Ishikawa (cell line): ENCODE measurements around the gene TRAF7.

Experiments
- CEBPB ChIP-seq: IDR thresholded peaks from 2 replicates; pipeline ENCODE4 v1.6.1; 2012
- CREB1 ChIP-seq: IDR thresholded peaks from 2 replicates; pipeline ENCODE4 v1.6.1; 2012; ENCODE audit warnings: low read depth
- EGR1 ChIP-seq: IDR thresholded peaks from 2 replicates; pipeline ENCODE4 v1.6.1; 2012
- EP300 ChIP-seq: IDR thresholded peaks from 2 replicates; pipeline ENCODE4 v1.6.1; 2012; ENCODE audit warnings: borderline replicate concordance
- FOXM1 ChIP-seq: IDR thresholded peaks from 2 replicates; pipeline ENCODE4 v1.6.1; 2012; ENCODE audit warnings: low read depth, borderline replicate concordance
- NFIC ChIP-seq: IDR thresholded peaks from 2 replicates; pipeline ENCODE4 v1.6.1; 2012
- RAD21 ChIP-seq: IDR thresholded peaks from 2 replicates; pipeline ENCODE4 v1.6.1; 2012; ENCODE audit warnings: low read depth
- TAF1 ChIP-seq: IDR thresholded peaks from 2 replicates; pipeline ENCODE4 v1.6.1; 2012; ENCODE audit warnings: low read depth, mild to moderate bottlenecking
- TCF12 ChIP-seq: IDR thresholded peaks from 2 replicates; pipeline ENCODE4 v1.6.1; 2012; ENCODE audit warnings: low read depth
- TEAD4 ChIP-seq: IDR thresholded peaks from 2 replicates; pipeline ENCODE4 v1.6.1; 2012
- YY1 ChIP-seq: IDR thresholded peaks from 2 replicates; pipeline ENCODE4 v1.6.1; 2012; ENCODE audit warnings: low read depth
- ZBTB7A ChIP-seq: IDR thresholded peaks from 2 replicates; pipeline ENCODE4 v1.6.1; 2012; ENCODE audit warnings: low read depth
- TF ChIP-seq, protein P1 (sequence below): IDR thresholded peaks from 2 replicates; pipeline ENCODE4 v1.6.1; 2012
- TF ChIP-seq, protein P2 (sequence below): IDR thresholded peaks from 2 replicates; pipeline ENCODE4 v1.6.1; 2012; ENCODE audit warnings: low read depth, mild to moderate bottlenecking
- TF ChIP-seq, protein P3 (sequence below): IDR thresholded peaks from 2 replicates; pipeline ENCODE4 v1.6.1; 2012

The TRAF7 gene

DNA sequence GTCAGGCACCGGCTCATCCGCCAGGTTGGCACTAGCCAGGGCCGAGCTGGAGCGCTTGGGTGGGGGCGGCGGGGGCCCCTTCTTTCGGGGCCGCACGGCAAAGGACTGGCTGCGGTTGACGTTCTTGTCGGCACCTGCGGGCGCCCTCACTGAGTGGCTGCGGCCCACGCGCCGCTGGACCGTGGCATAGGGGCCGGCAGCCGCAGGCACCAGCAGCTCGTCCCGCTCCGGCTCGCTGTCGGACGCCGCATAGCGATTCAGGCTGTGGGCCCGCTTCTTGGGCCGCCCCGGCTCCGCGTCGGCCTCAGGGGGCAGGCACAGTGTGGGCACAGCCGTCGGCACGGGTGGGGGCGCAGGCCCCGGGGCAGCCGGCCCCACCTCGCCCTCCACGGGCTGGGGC, 24.9 kb downstream of the TRAF7 start:
- no peak for TF ChIP-seq TAF1
- no peak for TF ChIP-seq YY1
- TF ChIP-seq, protein P1, sequence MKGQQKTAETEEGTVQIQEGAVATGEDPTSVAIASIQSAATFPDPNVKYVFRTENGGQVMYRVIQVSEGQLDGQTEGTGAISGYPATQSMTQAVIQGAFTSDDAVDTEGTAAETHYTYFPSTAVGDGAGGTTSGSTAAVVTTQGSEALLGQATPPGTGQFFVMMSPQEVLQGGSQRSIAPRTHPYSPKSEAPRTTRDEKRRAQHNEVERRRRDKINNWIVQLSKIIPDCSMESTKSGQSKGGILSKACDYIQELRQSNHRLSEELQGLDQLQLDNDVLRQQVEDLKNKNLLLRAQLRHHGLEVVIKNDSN: no peak
- TF ChIP-seq TEAD4: no peak
- no peak for TF ChIP-seq EP300
- no peak for TF ChIP-seq CREB1
- TF ChIP-seq, protein P2, sequence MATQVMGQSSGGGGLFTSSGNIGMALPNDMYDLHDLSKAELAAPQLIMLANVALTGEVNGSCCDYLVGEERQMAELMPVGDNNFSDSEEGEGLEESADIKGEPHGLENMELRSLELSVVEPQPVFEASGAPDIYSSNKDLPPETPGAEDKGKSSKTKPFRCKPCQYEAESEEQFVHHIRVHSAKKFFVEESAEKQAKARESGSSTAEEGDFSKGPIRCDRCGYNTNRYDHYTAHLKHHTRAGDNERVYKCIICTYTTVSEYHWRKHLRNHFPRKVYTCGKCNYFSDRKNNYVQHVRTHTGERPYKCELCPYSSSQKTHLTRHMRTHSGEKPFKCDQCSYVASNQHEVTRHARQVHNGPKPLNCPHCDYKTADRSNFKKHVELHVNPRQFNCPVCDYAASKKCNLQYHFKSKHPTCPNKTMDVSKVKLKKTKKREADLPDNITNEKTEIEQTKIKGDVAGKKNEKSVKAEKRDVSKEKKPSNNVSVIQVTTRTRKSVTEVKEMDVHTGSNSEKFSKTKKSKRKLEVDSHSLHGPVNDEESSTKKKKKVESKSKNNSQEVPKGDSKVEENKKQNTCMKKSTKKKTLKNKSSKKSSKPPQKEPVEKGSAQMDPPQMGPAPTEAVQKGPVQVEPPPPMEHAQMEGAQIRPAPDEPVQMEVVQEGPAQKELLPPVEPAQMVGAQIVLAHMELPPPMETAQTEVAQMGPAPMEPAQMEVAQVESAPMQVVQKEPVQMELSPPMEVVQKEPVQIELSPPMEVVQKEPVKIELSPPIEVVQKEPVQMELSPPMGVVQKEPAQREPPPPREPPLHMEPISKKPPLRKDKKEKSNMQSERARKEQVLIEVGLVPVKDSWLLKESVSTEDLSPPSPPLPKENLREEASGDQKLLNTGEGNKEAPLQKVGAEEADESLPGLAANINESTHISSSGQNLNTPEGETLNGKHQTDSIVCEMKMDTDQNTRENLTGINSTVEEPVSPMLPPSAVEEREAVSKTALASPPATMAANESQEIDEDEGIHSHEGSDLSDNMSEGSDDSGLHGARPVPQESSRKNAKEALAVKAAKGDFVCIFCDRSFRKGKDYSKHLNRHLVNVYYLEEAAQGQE: no peak
- TF ChIP-seq EGR1: no peak
- no peak for TF ChIP-seq TCF12
- TF ChIP-seq, protein P3, sequence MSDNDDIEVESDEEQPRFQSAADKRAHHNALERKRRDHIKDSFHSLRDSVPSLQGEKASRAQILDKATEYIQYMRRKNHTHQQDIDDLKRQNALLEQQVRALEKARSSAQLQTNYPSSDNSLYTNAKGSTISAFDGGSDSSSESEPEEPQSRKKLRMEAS: no peak
- TF ChIP-seq FOXM1: no peak
- TF ChIP-seq ZBTB7A: no peak
- TF ChIP-seq NFIC: no peak

DNA sequence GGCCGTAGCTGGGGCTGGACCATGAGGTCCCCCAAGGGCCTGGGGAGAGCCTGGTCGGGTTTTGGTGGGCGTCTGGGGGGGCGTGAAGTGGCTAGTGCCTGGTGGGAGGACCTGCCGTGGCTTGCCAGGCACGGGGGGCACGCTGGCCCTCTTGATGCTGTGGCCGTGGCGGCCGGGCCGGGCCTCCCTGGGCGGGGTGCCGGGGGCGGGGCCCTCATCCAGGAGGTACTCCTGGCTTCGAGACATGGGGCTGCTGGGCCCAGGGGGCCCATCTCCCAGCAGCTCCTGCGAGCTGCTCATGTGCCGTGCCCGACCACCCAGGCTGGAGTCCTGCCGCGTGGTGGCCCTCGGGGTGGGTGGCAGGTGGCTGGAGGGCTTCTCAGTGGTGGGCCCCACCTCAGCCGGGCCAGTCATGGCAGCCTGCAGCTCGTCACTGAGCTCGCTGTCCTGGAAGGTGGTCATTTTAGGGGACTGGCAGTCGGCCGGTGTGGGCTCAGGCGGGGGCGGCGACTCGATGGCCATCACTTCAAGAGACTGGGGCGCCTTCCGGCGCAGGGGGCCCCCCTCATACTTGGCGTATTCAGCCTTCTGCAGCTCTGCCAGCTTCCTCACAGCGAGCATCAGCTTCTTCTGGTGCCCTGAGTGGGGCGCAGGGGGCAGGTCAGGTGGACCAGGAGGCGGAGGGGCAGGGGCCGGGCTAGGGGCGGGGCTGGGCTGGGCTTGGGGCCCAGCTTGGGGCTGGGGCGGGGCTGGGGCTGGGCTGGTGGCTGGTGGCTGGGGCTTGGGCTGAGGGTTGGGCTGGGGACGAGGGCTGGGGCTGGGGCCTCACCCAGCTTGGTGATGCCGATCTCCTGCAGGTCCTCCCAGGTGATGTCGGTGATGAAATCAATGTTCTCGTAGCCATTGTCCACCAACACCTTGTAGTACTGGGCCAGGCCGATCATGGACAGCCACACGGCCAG, 25.7 kb downstream of the TRAF7 start:
- TF ChIP-seq, protein P1: 0 out of 2 replicates have a peak, but pooled peaks have one; percentile 3
- TF ChIP-seq, protein P3: no peak

DNA sequence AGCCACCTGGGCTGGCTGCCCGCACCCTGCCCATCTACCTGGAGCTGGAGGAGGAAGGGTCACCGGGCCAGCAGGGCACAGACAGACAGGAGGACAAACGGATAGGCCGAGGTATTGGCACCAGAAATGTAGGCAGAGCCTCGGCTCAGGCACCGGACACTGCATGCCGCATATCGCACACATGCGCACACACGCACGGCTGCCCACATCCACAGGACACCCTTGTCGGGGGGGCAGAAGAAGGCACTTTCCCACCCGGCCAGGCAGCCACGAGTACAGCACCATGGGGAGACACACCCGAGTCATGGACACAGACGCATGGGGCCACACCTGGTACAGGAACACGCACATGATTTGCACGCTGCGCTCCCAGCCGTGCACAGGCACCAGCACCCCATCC, 26.4 kb downstream of the TRAF7 start:
- TF ChIP-seq ZBTB7A (no peak), CEBPB (no peak), YY1 (no peak), RAD21 (no peak), EGR1 (no peak), CREB1 (no peak), NFIC (no peak), EP300 (no peak), TEAD4 (no peak), TCF12 (no peak), TAF1 (no peak), FOXM1 (no peak)
- TF ChIP-seq, protein P3: no peak
- TF ChIP-seq, protein P1: no peak
- TF ChIP-seq, protein P2: no peak

DNA sequence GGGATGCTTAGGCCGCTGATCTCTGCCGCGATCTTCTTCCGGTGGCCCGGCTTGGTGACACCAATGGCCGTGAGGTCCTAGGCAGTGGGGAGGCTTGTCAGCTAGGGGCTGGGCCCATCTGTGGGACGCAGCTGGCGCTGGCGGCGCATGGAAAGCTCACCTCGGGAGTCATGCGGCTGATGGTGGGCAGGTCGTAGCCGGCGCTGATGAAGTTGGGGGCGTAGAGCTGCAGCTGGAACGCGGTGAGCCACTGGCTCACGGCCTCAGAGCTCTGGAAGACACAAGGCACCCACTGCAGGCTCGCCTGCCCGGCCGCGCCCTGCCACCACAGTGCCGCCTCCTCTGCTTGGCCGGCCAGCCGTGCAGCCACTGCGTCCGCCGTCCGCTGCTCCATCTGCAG, 28.1 kb downstream of the TRAF7 start:
- TF ChIP-seq CREB1 (no peak), YY1 (no peak), TAF1 (no peak), CEBPB (no peak), EP300 (no peak), RAD21 (no peak), TEAD4 (no peak), NFIC (no peak), EGR1 (no peak), TCF12 (no peak), ZBTB7A (no peak), FOXM1 (no peak)
- TF ChIP-seq, protein P2: no peak
- TF ChIP-seq, protein P1: no peak
- TF ChIP-seq, protein P3: no peak
